GM21528 (cell line): Measurements from ENCODE around the gene WDPCP.

Experiments used
- ATAC-seq: cut with Tn5 transposase; IDR thresholded peaks from one replicate; pipeline ENCODE4 v1.9.1; 2021; ENCODE audit warnings: mild to moderate bottlenecking, moderate library complexity; ENCODE audit not compliant: unreplicated experiment, low FRiP score

WDPCP gene

DNA sequence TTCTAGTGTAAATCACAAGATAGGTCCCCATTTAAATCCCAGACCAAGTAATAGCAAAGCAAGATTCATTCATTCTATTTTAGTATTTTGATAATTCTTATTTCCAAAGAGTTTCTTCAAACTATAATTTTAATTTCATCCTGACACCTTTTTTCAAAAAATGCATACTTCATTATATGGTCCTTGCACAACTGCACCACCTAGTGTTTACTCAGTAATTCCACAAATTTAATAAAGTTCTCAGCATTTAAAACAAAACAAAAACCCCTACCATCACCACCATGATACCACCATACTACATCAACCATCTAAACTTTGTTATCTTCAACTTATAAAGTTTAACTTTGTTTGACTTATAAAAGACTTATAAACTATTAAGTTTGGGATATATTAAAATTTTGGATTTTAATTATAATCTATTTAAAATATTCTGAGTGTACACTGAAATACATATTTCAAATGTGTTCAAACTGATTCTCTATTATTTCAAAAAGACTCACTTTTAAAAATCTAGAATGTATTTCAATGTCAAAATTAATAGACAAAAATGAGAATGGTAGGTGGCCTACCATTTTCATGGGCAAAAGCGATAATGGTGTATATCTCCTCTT, 44.2 kb downstream of the WDPCP start:
- no peak for ATAC-seq

DNA sequence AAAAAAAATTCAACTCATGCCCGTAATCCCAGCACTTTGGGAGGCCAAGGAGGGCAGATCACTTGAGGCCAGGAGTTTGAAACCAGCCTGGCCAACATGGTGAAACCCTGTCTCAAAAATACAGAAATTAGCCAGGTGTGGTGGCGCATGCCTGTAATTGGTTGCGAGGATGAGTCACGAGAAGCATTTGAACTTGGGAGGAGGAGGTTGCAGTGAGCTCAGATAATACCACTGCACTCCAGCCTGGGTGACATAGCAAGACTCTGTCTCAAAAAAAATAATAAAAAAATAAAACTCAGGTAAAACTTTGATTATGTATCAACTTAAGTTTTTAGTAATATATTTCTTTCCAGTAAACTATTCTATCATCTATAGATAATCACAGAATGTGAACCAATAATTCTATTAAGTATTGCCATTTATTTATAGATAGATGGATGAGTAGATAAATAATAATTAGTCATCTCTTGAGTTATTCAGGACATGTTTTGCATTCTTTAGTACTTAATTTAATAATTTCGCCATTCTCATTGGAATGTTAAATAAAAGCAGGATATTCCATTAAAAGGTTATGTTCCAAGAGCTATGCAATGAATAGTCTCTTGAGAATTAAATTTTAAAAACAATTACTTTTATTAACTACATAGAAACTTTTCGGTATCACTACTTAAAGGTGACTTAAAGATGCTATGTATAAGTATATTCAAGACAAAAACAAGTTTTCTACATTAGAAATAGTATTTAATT, 48.7 kb downstream of the WDPCP start:
- no peak for ATAC-seq

DNA sequence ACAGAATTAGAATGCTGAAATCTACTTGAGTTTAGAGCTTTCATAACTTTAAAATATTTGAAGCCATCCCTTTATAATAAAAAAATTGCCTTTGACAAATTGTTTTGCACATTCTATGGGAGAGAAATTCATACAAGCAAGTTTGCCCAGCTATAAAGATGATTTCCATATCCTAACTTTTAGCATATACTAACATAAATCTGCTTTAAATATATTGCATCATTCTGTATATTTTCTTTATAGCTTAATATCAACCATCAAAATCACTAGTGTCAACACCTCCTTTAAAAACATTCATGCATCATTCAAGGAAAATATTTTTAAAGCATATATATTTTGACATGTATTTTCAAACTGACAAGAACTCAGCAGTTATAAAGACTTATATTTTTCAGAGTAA, 49.9 kb downstream of the WDPCP start:
- no peak for ATAC-seq

DNA sequence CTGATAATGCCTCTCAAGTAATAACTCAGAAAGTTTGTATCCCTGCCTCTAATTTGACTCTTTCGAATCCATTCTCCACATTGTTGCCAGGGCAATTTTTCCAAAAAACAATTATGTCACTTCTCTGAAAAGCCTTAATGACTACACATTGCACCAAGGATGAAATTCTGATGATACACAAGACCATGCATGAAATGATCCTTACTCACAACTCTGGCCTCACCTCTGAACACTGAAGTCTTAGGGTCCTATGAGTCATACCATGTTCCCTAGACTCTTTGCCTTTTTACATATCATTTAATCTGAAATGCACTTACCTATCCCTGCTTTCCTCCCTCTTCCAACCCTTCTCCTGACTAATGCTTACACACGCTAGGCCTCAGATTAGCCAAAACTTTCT, 51.0 kb downstream of the WDPCP start:
- ATAC-seq: no peak

GRCh38 chr2:63530704-63531279, 57.5 kb downstream of the WDPCP start:
- no peak for ATAC-seq

DNA sequence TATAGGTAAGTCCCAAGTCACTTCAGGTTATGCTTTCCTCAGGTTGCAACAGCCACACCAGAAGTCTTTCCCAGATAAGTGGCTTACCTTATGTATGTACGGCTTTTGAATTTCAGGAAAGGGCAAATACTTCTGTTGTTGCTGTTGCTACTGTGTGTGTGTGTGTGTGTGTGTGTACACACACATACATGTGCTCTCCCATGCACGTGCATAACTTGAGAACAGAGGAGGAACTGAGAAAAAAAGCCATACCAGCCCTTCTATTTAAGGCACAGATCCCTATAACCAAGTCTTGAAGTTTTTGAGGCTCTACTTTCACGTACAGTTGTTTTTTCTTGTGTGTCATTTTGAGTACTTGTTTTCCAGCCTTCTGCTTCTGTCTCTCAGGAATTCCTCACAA, 62.4 kb downstream of the WDPCP start:
- no peak for ATAC-seq

GRCh38 chr2:63522950-63523349, 65.3 kb downstream of the WDPCP start:
- ATAC-seq: no peak

- no peak for ATAC-seq
Measured at GRCh38 chr2:63520793-63521192, 67.5 kb downstream of the WDPCP start.

- ATAC-seq: no peak
Measured at GRCh38 chr2:63514781-63515180, 73.5 kb downstream of the WDPCP start.

DNA sequence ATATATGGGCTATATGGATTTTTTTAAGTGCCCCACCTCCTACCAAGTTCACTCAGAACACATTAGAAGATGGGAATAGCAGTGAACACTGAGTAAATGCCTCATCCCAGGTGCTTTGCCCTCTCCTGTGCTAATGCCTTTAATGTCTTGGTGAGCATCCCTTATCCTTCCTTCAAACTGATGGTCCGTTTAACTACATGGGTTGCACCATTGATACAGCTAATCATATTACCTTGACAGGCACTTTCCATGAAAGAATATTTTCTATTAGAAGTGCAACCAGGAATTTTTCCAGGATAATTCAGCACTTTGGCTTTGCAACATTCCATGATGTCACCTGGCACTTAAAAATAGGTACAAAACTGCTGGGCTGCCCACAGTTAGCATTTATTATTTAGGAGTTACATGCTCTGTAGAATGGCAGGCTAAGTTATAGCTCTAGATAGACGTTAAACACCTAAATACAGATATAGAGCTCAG, 74.0 kb downstream of the WDPCP start:
- ATAC-seq: no peak

DNA sequence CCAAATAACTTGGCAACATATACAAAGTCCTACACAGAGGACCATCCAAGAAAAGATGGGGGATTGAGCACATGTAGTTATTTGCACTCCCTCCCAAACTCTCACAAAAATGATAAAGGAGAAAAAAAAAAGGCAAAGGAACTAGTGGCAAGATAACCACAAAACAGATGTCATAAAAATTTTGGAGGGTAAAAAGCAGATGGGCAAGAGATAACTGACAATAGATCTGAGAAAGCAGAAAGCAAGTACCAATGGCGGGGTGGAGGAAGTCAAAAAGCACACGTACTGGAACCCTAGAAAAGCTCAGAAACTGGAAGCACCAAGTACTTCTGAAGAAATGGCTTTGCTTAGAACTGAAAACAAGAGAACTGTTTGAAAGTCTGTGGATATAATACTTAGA, 82.0 kb downstream of the WDPCP start:
- no peak for ATAC-seq

DNA sequence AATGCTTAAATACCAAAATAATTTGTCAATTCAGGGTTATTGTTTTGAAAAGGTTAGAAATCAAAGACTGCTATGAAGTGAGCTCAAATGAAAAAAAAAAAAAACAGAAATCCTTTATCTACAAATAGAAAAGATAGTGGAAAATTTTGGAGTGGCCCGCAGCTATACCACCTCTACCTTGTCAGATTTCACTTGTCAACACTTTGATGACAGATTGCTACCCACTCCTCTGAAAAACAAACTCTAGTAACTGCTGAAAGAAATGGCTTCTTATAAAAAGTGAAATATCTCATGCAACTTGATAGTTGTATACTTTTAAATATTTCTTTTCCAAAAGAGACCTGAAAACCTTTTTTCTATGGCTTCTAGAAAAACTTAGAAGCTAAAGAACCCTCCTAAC, 84.5 kb downstream of the WDPCP start:
- no peak for ATAC-seq

GRCh38 chr2:63500398-63500797, 87.9 kb downstream of the WDPCP start:
- no peak for ATAC-seq

DNA sequence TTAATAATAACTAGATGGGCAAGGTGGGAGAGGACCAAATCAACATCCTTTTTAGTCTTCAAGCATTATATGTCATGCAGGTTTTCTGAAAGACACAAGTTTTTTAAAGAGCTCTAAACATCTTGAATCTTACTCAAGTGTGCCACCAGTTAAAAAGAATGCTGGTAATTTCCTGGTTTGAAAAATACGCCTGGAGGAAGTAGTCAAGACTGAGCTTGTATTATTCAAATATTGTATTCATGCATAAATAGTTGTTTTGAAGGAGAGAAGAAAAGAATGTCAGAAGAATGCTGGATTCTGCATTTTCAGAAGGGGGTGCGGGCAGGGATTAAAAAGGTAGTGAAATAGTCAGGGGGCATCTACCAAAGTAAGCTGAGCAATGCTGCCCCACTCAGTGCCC, 90.7 kb downstream of the WDPCP start:
- ATAC-seq: no peak

DNA sequence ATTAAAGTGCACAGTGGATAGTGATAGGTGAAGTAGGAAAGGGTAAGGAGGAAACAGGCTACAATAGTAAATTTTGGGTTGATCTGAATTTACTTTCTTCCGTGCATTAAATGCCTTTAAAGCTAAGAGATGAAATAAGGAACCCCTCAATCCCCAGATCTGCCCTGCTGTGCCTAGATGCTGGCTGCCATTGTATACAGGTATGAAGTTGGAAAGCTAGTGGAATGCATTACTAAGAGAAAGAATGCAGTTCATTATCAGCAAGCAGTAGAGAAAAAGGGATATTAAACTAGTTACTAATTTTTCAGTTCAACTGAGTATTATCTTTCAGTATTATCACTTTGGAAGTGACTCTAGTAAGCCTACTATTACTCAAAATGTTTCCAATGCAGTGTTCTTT, 93.3 kb downstream of the WDPCP start:
- ATAC-seq: no peak

GRCh38 chr2:63494100-63494499, 94.2 kb downstream of the WDPCP start:
- no peak for ATAC-seq

GRCh38 chr2:63488118-63488713, 100.1 kb downstream of the WDPCP start:
- no peak for ATAC-seq

DNA sequence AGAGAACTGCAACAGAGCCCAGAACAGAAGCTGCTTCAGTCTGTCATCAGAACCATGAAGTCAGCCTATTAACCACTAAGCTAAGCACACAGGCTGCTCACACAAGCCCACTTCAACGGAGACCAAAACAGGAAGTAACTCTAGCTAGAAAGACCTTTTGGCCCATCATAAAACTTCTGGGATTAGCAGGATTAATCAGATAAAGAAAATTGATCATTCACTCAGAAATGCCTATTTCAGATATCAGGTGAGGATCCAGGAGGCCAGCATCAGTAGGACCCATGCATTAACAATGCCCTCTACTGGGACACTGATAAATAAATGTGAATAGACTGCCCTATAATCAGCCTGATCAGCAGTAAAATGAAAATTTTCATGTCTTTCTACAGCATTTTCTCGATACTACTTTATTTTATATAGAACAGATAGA, 101.4 kb downstream of the WDPCP start:
- no peak for ATAC-seq

DNA sequence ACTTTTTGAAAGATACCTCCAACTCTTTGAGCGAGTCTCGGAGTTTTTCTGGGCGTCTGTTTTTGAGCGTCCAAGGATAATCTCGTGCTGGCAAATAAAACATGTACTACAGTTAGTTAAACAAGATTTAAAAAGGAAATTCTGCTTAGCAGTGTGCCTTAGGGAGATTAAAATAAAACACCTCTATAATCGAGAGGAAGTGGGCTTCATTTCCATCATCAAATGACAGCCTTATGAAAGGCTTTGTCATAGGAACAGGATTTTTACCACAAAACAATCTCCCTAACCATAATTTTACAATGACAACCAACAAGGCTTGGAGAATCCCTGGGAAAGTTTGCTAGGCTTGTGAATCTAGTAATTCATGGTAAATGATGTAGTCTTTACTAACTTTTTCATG, 103.4 kb downstream of the WDPCP start:
- no peak for ATAC-seq

- no peak for ATAC-seq
Measured at GRCh38 chr2:63484481-63484880, 103.8 kb downstream of the WDPCP start.

DNA sequence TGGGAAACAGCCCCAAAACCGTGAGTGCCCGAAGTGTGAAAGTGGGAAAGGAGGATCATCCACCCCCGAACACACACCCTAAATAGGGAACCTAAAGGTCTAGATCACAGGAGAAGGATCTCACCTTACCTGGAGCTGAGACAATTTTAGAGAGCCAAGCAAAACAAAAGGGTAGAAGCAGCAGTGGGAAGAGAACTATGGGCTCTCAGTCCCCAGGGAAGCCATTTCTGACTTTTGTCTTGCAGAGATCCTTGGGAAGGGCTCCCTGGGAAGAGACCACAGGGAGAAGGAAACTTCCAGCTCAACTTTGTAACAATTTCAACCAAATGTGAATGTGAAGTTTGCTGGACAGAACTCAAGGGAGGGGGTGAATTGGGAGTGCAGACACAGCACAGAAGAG, 110.6 kb downstream of the WDPCP start:
- no peak for ATAC-seq
